NCI-H2196 treated with DMSO at 0.1 percent for 48 hours (cell line): ENCODE measurements around the gene EEF1AKMT4.

Experiments
- DNase-seq: peaks from one replicate; lab custom pipeline; 2025; ENCODE audit not compliant: unreplicated experiment; lab: John Stamatoyannopoulos, UW

Gene EEF1AKMT4

GRCh38 chr3:184249412-184250166 lies at the start of gene EEF1AKMT4:
Gene EEF1AKMT4 (plus strand): TSS chr3:184249672. CDS start chr3:184249695, 23 bp downstream.
- peak; percentile 98 for DNase-seq

GRCh38 chr3:184200825-184201224 lies 48.6 kb upstream of the EEF1AKMT4 start:
- DNase-seq: no peak

GRCh38 chr3:184203526-184203925 lies 45.9 kb upstream of the EEF1AKMT4 start:
- no peak for DNase-seq

GRCh38 chr3:184209146-184209923 lies 40.1 kb upstream of the EEF1AKMT4 start:
- DNase-seq: no peak

- no peak for DNase-seq
Measured at GRCh38 chr3:184211297-184211696, 38.2 kb upstream of the EEF1AKMT4 start.

- no peak for DNase-seq
Measured at GRCh38 chr3:184211718-184212117, 37.8 kb upstream of the EEF1AKMT4 start.

- no peak for DNase-seq
Measured at GRCh38 chr3:184218814-184219213, 30.7 kb upstream of the EEF1AKMT4 start.

GRCh38 chr3:184222521-184222920 lies 27.0 kb upstream of the EEF1AKMT4 start:
- no peak for DNase-seq

GRCh38 chr3:184223946-184224345 lies 25.5 kb upstream of the EEF1AKMT4 start:
- no peak for DNase-seq

GRCh38 chr3:184227481-184227935 lies 22.0 kb upstream of the EEF1AKMT4 start:
- peak; percentile 36 for DNase-seq

GRCh38 chr3:184228376-184229137 lies 20.9 kb upstream of the EEF1AKMT4 start:
- DNase-seq: no peak

- DNase-seq: peak; percentile 87
Measured at GRCh38 chr3:184229394-184230080, 19.9 kb upstream of the EEF1AKMT4 start, which contains the start of gene VWA5B2. Gene VWA5B2 (plus strand): TSS chr3:184229585. CDS start chr3:184230529, 944 bp downstream.

- no peak for DNase-seq
Measured at GRCh38 chr3:184230081-184230602, 19.3 kb upstream of the EEF1AKMT4 start.

- peak; percentile 83 for DNase-seq
Measured at GRCh38 chr3:184230603-184231528, 18.6 kb upstream of the EEF1AKMT4 start.

GRCh38 chr3:184231671-184232070 lies 17.8 kb upstream of the EEF1AKMT4 start:
- no peak for DNase-seq

- DNase-seq: no peak
Measured at GRCh38 chr3:184233127-184233843, 16.2 kb upstream of the EEF1AKMT4 start.

- DNase-seq: peak; percentile 87
Measured at GRCh38 chr3:184234224-184234623, 15.2 kb upstream of the EEF1AKMT4 start.

GRCh38 chr3:184234671-184235380 lies 14.6 kb upstream of the EEF1AKMT4 start:
- DNase-seq: no peak
